Measurements from ENCODE around the gene MEF2D.

GRCh38 chr1:156425943-156426342 lies 74.6 kb downstream of the MEF2D start:
- TF ChIP-seq CTCF (IDR thresholded peaks at IDR 0.05) (no peak), EP300 (IDR thresholded peaks at IDR 0.05) (no peak)

Data from stomach (tissue), 4 donors.